Caco-2 (cell line): ENCODE results near the gene KDM6A. TPM values are rescaled to one million over a fixed set of nuclear protein-coding genes. Genes with fewer than 3 reads are reported as not detected.

Experiments
- BruUV-seq: library from RNA; stranded (reverse); fragments of 400-500 nt; replicated peaks from 2 replicates; lab custom pipeline; 2021; lab: Mats Ljungman, UMichigan
- CTCF ChIA-PET: fragments of 300-600 bp; sonication (Branson Sonifier 250); formaldehyde crosslinking; loops from one replicate; lab custom pipeline; 2022; ENCODE audit warnings: antibody characterized with exemption; lab: Charles Lee
- POLR2A ChIA-PET: fragments of 300-600 bp; sonication (Branson Sonifier 250); formaldehyde crosslinking; loops from one replicate; lab custom pipeline; 2022; ENCODE audit warnings: antibody characterized with exemption; lab: Charles Lee
- DNase-seq, 2 experiments: peaks; one replicate each; pipeline versions ENCODE4 v3.0.0 to v3.0.0-alpha.2; 2020 to 2022
- H3K27me3 ChIP-seq: replicated peaks from 2 replicates; pipeline ENCODE4 v1.6.0; 2011; ENCODE audit warnings: low read length; ENCODE audit not compliant: control insufficient read depth, insufficient read depth
- H3K36me3 ChIP-seq: 2 replicates; pipeline ENCODE4 v1.5.1; 2011; ENCODE audit warnings: low read length; ENCODE audit not compliant: control insufficient read depth, insufficient read depth
- H3K4me1 ChIP-seq: fragments of 250-450 bp; sonication (Bioruptor Pico); 2 replicates; pipeline ENCODE4 v1.5.1; 2020; ENCODE audit warnings: mild to moderate bottlenecking
- H3K4me3 ChIP-seq: 2 replicates; pipeline ENCODE4 v1.5.1; 2011; ENCODE audit warnings: low read depth, mild to moderate bottlenecking, control low read depth, low read length
- H3K9me3 ChIP-seq: fragments of 250-450 bp; sonication (Bioruptor Pico); 2 replicates; pipeline ENCODE4 v1.5.1; 2020; ENCODE audit warnings: mild to moderate bottlenecking, moderate library complexity
- H3K27ac Mint-ChIP-seq: one replicate; pipeline ENCODE4 v1.8.0; 2022; ENCODE audit warnings: mixed read lengths; ENCODE audit not compliant: unreplicated experiment
- H3K27me3 Mint-ChIP-seq: one replicate; pipeline ENCODE4 v1.8.0; 2022; ENCODE audit warnings: mixed read lengths; ENCODE audit not compliant: insufficient read depth, unreplicated experiment
- H3K36me3 Mint-ChIP-seq: one replicate; pipeline ENCODE4 v1.8.0; 2022; ENCODE audit warnings: mild to moderate bottlenecking, mixed read lengths; ENCODE audit not compliant: insufficient read depth, unreplicated experiment
- H3K4me1 Mint-ChIP-seq: one replicate; pipeline ENCODE4 v1.8.0; 2022; ENCODE audit warnings: low read depth, mixed read lengths; ENCODE audit not compliant: unreplicated experiment
- H3K4me3 Mint-ChIP-seq: one replicate; pipeline ENCODE4 v1.8.0; 2022; ENCODE audit warnings: mild to moderate bottlenecking, moderate library complexity, mixed read lengths; ENCODE audit not compliant: unreplicated experiment
- H3K9me3 Mint-ChIP-seq: one replicate; pipeline ENCODE4 v1.8.0; 2022; ENCODE audit warnings: mixed read lengths; ENCODE audit not compliant: unreplicated experiment
- intact Hi-C: fragments of 100-400 bp; cut with micrococcal nuclease; formaldehyde crosslinking; loops from one replicate; pipeline ENCODE4 v1.10.0; 2022; ENCODE audit not compliant: unreplicated experiment
- total RNA-seq: library from RNA; stranded (reverse); gene quantifications from 2 replicates; pipeline ENCODE4 v1.2.3, GENCODE V29; 2022
- TF ChIP-seq, protein P1 (sequence below), 2 experiments: fragments of 200-600 bp in 1 of 2; IDR thresholded peaks; 1 replicate in 1 of 2; 2 replicates in 1 of 2; pipeline versions ENCODE4 v1.5.1 to v1.8.0; 2011 to 2022; ENCODE audit warnings: antibody characterized with exemption in 1 of 2, control low read depth in 1 of 2, inconsistent platforms in 1 of 2, low read depth in 1 of 2, low read length in 1 of 2, mild to moderate bottlenecking in 1 of 2, moderate library complexity in 1 of 2; ENCODE audit not compliant: insufficient read depth in 1 of 2, severe bottlenecking in 1 of 2, unreplicated experiment in 1 of 2

The KDM6A gene
- total RNA-seq, 1 experiment from 2014 or later, result 34.2 TPM

DNA sequence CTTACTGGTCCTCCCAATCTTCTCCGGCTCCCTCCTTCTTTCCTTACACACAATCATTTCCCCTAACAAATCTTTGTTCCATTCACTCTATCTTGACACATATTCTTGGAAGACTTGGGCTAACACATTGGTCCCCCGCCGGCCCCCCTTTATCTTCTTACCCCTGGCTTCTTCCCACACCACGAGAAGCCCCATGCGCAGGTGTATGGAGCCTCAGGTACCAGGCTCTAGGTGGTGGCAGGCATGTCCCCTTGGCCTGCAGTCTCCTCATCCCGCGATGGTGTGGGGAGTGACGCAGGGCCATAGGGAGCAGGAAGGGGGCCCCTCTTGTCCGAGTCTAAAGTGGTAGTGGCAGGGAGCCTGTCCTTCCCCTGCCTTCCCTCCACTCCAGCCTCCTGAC, 277.8 kb downstream of the KDM6A start:
- H3K9me3 ChIP-seq, result no peaks in the 10 kb centered on the region
- TF ChIP-seq, protein P1, sequence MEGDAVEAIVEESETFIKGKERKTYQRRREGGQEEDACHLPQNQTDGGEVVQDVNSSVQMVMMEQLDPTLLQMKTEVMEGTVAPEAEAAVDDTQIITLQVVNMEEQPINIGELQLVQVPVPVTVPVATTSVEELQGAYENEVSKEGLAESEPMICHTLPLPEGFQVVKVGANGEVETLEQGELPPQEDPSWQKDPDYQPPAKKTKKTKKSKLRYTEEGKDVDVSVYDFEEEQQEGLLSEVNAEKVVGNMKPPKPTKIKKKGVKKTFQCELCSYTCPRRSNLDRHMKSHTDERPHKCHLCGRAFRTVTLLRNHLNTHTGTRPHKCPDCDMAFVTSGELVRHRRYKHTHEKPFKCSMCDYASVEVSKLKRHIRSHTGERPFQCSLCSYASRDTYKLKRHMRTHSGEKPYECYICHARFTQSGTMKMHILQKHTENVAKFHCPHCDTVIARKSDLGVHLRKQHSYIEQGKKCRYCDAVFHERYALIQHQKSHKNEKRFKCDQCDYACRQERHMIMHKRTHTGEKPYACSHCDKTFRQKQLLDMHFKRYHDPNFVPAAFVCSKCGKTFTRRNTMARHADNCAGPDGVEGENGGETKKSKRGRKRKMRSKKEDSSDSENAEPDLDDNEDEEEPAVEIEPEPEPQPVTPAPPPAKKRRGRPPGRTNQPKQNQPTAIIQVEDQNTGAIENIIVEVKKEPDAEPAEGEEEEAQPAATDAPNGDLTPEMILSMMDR (IDR thresholded peaks at IDR 0.05; ENCODE audit: insufficient read depth in 1 of 2, low read depth in 1 of 2, low read length in 1 of 2, severe bottlenecking in 1 of 2, unreplicated experiment in 1 of 2), result no peak
- Mint-ChIP-seq H3K9me3 (no peaks in the 10 kb centered on the region), H3K27me3 (no peaks in the 10 kb centered on the region), H3K27ac (no peak overlapping the region), H3K4me1 (no peaks in the 10 kb centered on the region), H3K36me3 (no peaks in the 10 kb centered on the region), H3K4me3 (no peak overlapping the region)
- no peak overlapping the region for H3K4me3 ChIP-seq
- no peaks in the 10 kb centered on the region for H3K36me3 ChIP-seq
- intact Hi-C loops, result no loop called here
- DNase-seq, result no peak
- no TSS peak for BruUV-seq
- POLR2A ChIA-PET, result no interaction called here
- no peaks in the 10 kb centered on the region for H3K27me3 ChIP-seq
- CTCF ChIA-PET, result no interaction called here
- H3K4me1 ChIP-seq, result no peaks in the 10 kb centered on the region

DNA sequence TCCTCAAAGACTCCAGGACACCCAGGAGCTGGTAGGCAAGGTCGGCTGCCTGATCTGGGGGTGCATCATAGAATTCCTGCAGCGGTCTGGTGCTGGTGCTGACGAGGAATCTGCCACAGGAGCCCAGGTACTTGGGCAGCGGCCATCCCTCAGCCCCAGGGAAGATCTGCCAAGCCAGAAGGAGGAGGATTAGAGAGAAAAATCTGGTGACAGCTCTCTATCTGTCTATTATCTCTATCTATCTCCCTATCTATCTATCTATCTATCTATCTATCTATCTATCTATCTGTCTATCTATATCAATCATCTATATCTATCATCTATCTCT, 281.0 kb downstream of the KDM6A start:
- Mint-ChIP-seq H3K4me1 (no peaks in the 10 kb centered on the region), H3K4me3 (no peak overlapping the region), H3K27ac (no peak overlapping the region), H3K36me3 (no peaks in the 10 kb centered on the region), H3K9me3 (no peaks in the 10 kb centered on the region), H3K27me3 (no peaks in the 10 kb centered on the region)
- no peaks in the 10 kb centered on the region for H3K36me3 ChIP-seq
- DNase-seq, result no peak
- no peaks in the 10 kb centered on the region for H3K4me1 ChIP-seq
- no peak overlapping the region for H3K4me3 ChIP-seq
- TF ChIP-seq, protein P1 (IDR thresholded peaks at IDR 0.05; ENCODE audit: insufficient read depth in 1 of 2, low read depth in 1 of 2, low read length in 1 of 2, severe bottlenecking in 1 of 2, unreplicated experiment in 1 of 2), result no peak
- BruUV-seq, result no TSS peak
- POLR2A ChIA-PET, result no interaction called here
- intact Hi-C loops, result no loop called here
- H3K9me3 ChIP-seq, result no peaks in the 10 kb centered on the region
- CTCF ChIA-PET, result no interaction called here
- H3K27me3 ChIP-seq, result no peaks in the 10 kb centered on the region

DNA sequence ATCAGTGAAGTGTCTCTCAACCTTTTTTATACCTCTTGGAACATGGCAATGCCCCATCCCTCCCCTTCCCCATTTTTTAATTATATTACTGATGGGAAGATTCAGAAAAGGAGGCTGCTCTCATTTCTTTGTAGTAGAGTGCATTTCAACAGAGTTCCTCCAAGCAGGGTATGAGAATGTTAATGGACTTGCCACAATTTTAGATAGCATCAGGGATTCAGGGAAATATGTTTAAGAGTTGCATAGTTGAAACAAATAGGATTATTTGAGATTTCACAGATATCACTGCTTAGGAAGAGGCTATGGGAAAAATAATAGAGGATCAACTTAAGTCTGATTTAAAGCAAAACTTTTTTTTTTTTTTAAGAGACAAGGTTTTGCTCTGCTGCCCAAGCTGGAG, 281.5 kb downstream of the KDM6A start:
- DNase-seq, result no peak
- intact Hi-C loops, result no loop called here
- Histone ChIP-seq H3K4me1 (no peaks in the 10 kb centered on the region), H3K4me3 (no peak overlapping the region), H3K9me3 (no peaks in the 10 kb centered on the region), H3K27me3 (no peaks in the 10 kb centered on the region), H3K36me3 (no peaks in the 10 kb centered on the region)
- BruUV-seq, result no TSS peak
- TF ChIP-seq, protein P1 (IDR thresholded peaks at IDR 0.05; ENCODE audit: insufficient read depth in 1 of 2, low read depth in 1 of 2, low read length in 1 of 2, severe bottlenecking in 1 of 2, unreplicated experiment in 1 of 2), result no peak
- ChIA-PET POLR2A (no interaction called here), CTCF (no interaction called here)
- Mint-ChIP-seq H3K4me1 (no peaks in the 10 kb centered on the region), H3K9me3 (no peaks in the 10 kb centered on the region), H3K4me3 (no peak overlapping the region), H3K27me3 (no peaks in the 10 kb centered on the region), H3K27ac (no peak overlapping the region), H3K36me3 (no peaks in the 10 kb centered on the region)
